ENCODE results near the gene TESK2. TPM values are rescaled to one million over a fixed set of nuclear protein-coding genes. Genes with fewer than 3 reads are reported as not detected.

The TESK2 gene
- polyA plus RNA-seq, 1 donor (not counting 4 experiments of a cell fraction or from before 2014, with no cell fraction given), result 2.0 TPM

GRCh38 chr1:45365051-45365450 is 125.9 kb downstream of the TESK2 start:
- TF ChIP-seq CTCF (optimal IDR thresholded peaks at IDR 0.05 in 1 of 3, IDR thresholded peaks at IDR 0.05 in 1 of 3, conservative IDR thresholded peaks at IDR 0.05 in 1 of 3; ENCODE audit: extremely low read depth in 1 of 3, insufficient read depth in 2 of 3, low read length in 3 of 3) (no peak), EZH2 (IDR thresholded peaks at IDR 0.05; ENCODE audit: low read length) (no peak)
- H3K27ac ChIP-seq (ENCODE audit: control insufficient read depth, insufficient read depth, low read length), result no peak overlapping the region
- H3K36me3 ChIP-seq (ENCODE audit: control insufficient read depth in 2 of 2, extremely low read depth in 1 of 2, insufficient read depth in 2 of 2, low read length in 2 of 2), result no peaks in the 10 kb centered on the region
- H3K4me2 ChIP-seq (ENCODE audit: control insufficient read depth, extremely low read depth, insufficient read depth, low read depth, low read length), result no peak overlapping the region
- H3K9me3 ChIP-seq (ENCODE audit: control insufficient read depth, low read depth, low read length), result no peaks in the 10 kb centered on the region
- no peak overlapping the region for H3K4me3 ChIP-seq (ENCODE audit: control insufficient read depth in 2 of 3, extremely low read depth in 1 of 3, insufficient read depth in 2 of 3, low read depth in 1 of 3, low read length in 3 of 3)
- FAIRE-seq (no peak), DNase-seq (ENCODE audit: low read depth, low spot score) (no peak)
- peaks cover 11% of the 10 kb centered on the region for H3K4me1 ChIP-seq (ENCODE audit: control insufficient read depth, extremely low read depth, insufficient read depth, low read length)
- no peaks in the 10 kb centered on the region for H4K20me1 ChIP-seq (ENCODE audit: control insufficient read depth, extremely low read depth, insufficient read depth, low read length)
- no peak overlapping the region for H2AFZ ChIP-seq (ENCODE audit: control insufficient read depth, low read length)
- H3K9me1 ChIP-seq (ENCODE audit: control insufficient read depth, extremely low read depth, insufficient read depth, low read length), result no peaks in the 10 kb centered on the region
- dilution Hi-C loops (cut with MboI; ENCODE audit: extremely low pct_ligation_motif_present, low sequenced_read_pairs), result no loop called here
- H3K79me2 ChIP-seq (ENCODE audit: control insufficient read depth, insufficient read depth, low read length), result no peaks in the 10 kb centered on the region
- H3K27me3 ChIP-seq (ENCODE audit: control insufficient read depth, extremely low read depth, insufficient read depth, low read length), result no peaks in the 10 kb centered on the region
- H3K9ac ChIP-seq (ENCODE audit: control insufficient read depth, extremely low read depth, insufficient read depth, low read length), result no peak overlapping the region

DNA sequence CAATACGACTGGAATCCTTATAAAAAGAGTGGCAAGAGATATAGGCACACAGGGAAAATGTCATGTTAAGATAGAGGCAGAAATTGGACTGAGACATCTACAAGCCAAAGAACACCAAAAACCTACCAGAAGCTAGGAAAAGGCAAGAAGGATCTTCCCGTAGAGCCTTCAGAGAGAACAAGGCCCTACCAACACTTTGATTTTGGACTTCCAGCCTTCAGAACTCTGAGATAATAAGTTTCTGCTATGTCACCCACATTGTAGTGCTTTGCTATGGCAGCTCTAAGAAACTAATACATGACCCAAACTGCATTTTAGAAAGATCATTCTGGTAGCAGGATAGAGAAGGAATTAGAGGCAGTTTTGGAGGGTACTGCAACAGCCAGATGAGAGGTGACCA is 126.7 kb downstream of the TESK2 start:
- DNase-seq (ENCODE audit: low read depth, low spot score) (no peak), FAIRE-seq (no peak)
- dilution Hi-C loops (cut with MboI; ENCODE audit: extremely low pct_ligation_motif_present, low sequenced_read_pairs), result no loop called here
- H3K27ac ChIP-seq (ENCODE audit: control insufficient read depth, insufficient read depth, low read length), result no peak overlapping the region
- no peaks in the 10 kb centered on the region for H3K9me3 ChIP-seq (ENCODE audit: control insufficient read depth, low read depth, low read length)
- H3K27me3 ChIP-seq (ENCODE audit: control insufficient read depth, extremely low read depth, insufficient read depth, low read length), result no peaks in the 10 kb centered on the region
- H2AFZ ChIP-seq (ENCODE audit: control insufficient read depth, low read length), result no peak overlapping the region
- no peaks in the 10 kb centered on the region for H4K20me1 ChIP-seq (ENCODE audit: control insufficient read depth, extremely low read depth, insufficient read depth, low read length)
- no peak overlapping the region for H3K4me3 ChIP-seq (ENCODE audit: control insufficient read depth in 2 of 3, extremely low read depth in 1 of 3, insufficient read depth in 2 of 3, low read depth in 1 of 3, low read length in 3 of 3)
- H3K36me3 ChIP-seq (ENCODE audit: control insufficient read depth in 2 of 2, extremely low read depth in 1 of 2, insufficient read depth in 2 of 2, low read length in 2 of 2), result no peaks in the 10 kb centered on the region
- H3K9me1 ChIP-seq (ENCODE audit: control insufficient read depth, extremely low read depth, insufficient read depth, low read length), result no peaks in the 10 kb centered on the region
- no peaks in the 10 kb centered on the region for H3K79me2 ChIP-seq (ENCODE audit: control insufficient read depth, insufficient read depth, low read length)
- peaks cover 12% of the 10 kb centered on the region for H3K4me1 ChIP-seq (ENCODE audit: control insufficient read depth, extremely low read depth, insufficient read depth, low read length)
- no peak overlapping the region for H3K9ac ChIP-seq (ENCODE audit: control insufficient read depth, extremely low read depth, insufficient read depth, low read length)
- H3K4me2 ChIP-seq (ENCODE audit: control insufficient read depth, extremely low read depth, insufficient read depth, low read depth, low read length), result no peak overlapping the region
- TF ChIP-seq EZH2 (IDR thresholded peaks at IDR 0.05; ENCODE audit: low read length) (no peak), CTCF (optimal IDR thresholded peaks at IDR 0.05 in 1 of 3, IDR thresholded peaks at IDR 0.05 in 1 of 3, conservative IDR thresholded peaks at IDR 0.05 in 1 of 3; ENCODE audit: extremely low read depth in 1 of 3, insufficient read depth in 2 of 3, low read length in 3 of 3) (no peak)

Data from keratinocyte (primary cell).